Right lobe of liver (tissue), 6 donors: ENCODE measurements around the gene CX3CL1. TPM values are rescaled to one million over a fixed set of nuclear protein-coding genes. Genes with fewer than 3 reads are reported as not detected.

Experiments
- ATAC-seq, 4 donors: fragments of 200-7000 bp; cut with Tn5 transposase; one replicate each; pipeline ENCODE4 v1.9.1; 2020; ENCODE audit warnings: mild to moderate bottlenecking in 4 of 4, moderate library complexity in 4 of 4
- DNase-seq, 3 donors: peaks; one replicate each; pipeline ENCODE4 v3.0.0-alpha.2; 2020
- H3K27ac ChIP-seq, 3 donors: fragments of 200-600 bp; one replicate each; pipeline ENCODE4 v1.8.0; 2022
- H3K27me3 ChIP-seq, 2 donors: fragments of 200-600 bp; one replicate each; pipeline ENCODE4 v1.8.0; 2022
- H3K36me3 ChIP-seq, 4 donors: fragments of 200-600 bp; sonication (generic) in 1 of 4; one replicate each; pipeline versions ENCODE4 v1.5.1 to v1.8.0; 2017 to 2022; ENCODE audit warnings: control low read depth in 1 of 4
- H3K4me1 ChIP-seq, 4 donors: fragments of 200-600 bp; sonication (generic) in 1 of 4; one replicate each; pipeline versions ENCODE4 v1.5.1 to v1.8.0; 2017 to 2022; ENCODE audit warnings: control low read depth in 1 of 4
- H3K4me3 ChIP-seq, 3 donors: fragments of 200-600 bp; one replicate each; pipeline ENCODE4 v1.8.0; 2022
- H3K9me3 ChIP-seq, 4 donors: fragments of 200-600 bp; sonication (generic) in 1 of 4; one replicate each; pipeline versions ENCODE4 v1.5.1 to v1.8.0; 2017 to 2022; ENCODE audit warnings: control low read depth in 1 of 4
- CTCF ChIP-seq, 4 donors: fragments of 200-600 bp in 3 of 4; fragments of 450-650 bp in 1 of 4; IDR thresholded peaks; one replicate each; pipeline versions ENCODE4 v1.5.1 to v1.8.0; 2016 to 2022; ENCODE audit warnings: antibody characterized with exemption in 4 of 4, mild to moderate bottlenecking in 2 of 4
- POLR2A ChIP-seq: fragments of 450-650 bp; IDR thresholded peaks from one replicate; pipeline ENCODE4 v1.6.1; 2017; ENCODE audit warnings: antibody characterized with exemption, mild to moderate bottlenecking
- WGBS: methylation state at CpG from one replicate; pipeline ENCODE4 v1.1.6; 2018; ENCODE audit warnings: low coverage, low lambda C conversion rate; ENCODE audit not compliant: insufficient coverage; ENCODE audit errors: missing lambda C conversion rate; 5-methylcytosine and 5-hydroxymethylcytosine counted together
- intact Hi-C, 2 donors: fragments of 100-400 bp; cut with DNase I; formaldehyde crosslinking; loops; one replicate each; pipeline versions ENCODE4 v1.11.2 to v1.14.1; 2022
- total RNA-seq, 6 experiments: library from RNA; depleted of rRNA in 2 of 6; stranded (reverse); fragments of >200 nt in 2 of 6; fragmentation: NEBNext Ultra II Directional in 3 of 6; extraction: Animal tissue kit (Norgen Biotek cat#: 25700) in 3 of 6; gene quantifications; one replicate each; pipeline versions ENCODE4 v1.1.0 to v1.2.4, GENCODE V29; 2016 to 2023
- donor health status: DM: no; HTN: yes; CAD: no.
- donor health status: DM: no; HTN: no; CAD: no.
- donor health status: DM: no; HTN: no; CAD: no.
- donor health status: DM: no; HTN: yes; CAD: no.
- donor health status: DM: no; HTN: yes; CAD: no.

CX3CL1 gene
- total RNA-seq, 6 experiments from 2014 or later = 3.3 to 20.5 (median 9.8) TPM

GRCh38 chr16:57388359-57389086 lies 16.2 kb downstream of the CX3CL1 start:
- intact Hi-C loops = no loop called here
- Histone ChIP-seq H3K27ac (no peak overlapping the region), H3K9me3 (no peaks in the 10 kb centered on the region), H3K27me3 (no peaks in the 10 kb centered on the region), H3K36me3 (no peaks in the 10 kb centered on the region), H3K4me3 (no peak overlapping the region), H3K4me1 (no peaks in the 10 kb centered on the region)
- no peak for TF ChIP-seq POLR2A
- no peak for TF ChIP-seq CTCF (IDR thresholded peaks at IDR 0.05)
- DNase-seq = no peak
- no peak for ATAC-seq
- 71% methylated on average over 6 of the region's 7 CpGs for WGBS

GRCh38 chr16:57389087-57389468 lies 16.8 kb downstream of the CX3CL1 start:
- TF ChIP-seq CTCF (IDR thresholded peaks at IDR 0.05) (no peak), POLR2A (no peak)
- intact Hi-C loops = no loop called here
- Histone ChIP-seq H3K27ac (no peak overlapping the region), H3K36me3 (no peaks in the 10 kb centered on the region), H3K4me3 (no peak overlapping the region), H3K4me1 (no peaks in the 10 kb centered on the region), H3K9me3 (no peaks in the 10 kb centered on the region), H3K27me3 (no peaks in the 10 kb centered on the region)
- WGBS = 87% methylated on average over 3 of the region's 3 CpGs
- DNase-seq = no peak
- no peak for ATAC-seq

GRCh38 chr16:57390636-57391295 lies 18.5 kb downstream of the CX3CL1 start:
- H3K4me3 ChIP-seq = no peak overlapping the region
- no peaks in the 10 kb centered on the region for H3K4me1 ChIP-seq
- intact Hi-C loops = no loop called here
- ATAC-seq (peak in 2 of 4 donors; percentile 27 to 28), DNase-seq (no peak)
- H3K36me3 ChIP-seq = no peaks in the 10 kb centered on the region
- H3K27me3 ChIP-seq = no peaks in the 10 kb centered on the region
- no peaks in the 10 kb centered on the region for H3K9me3 ChIP-seq
- TF ChIP-seq POLR2A = no peak
- TF ChIP-seq CTCF (IDR thresholded peaks at IDR 0.05) = no peak
- WGBS = 17% methylated on average over 1 of the region's 5 CpGs
- no peak overlapping the region for H3K27ac ChIP-seq

- intact Hi-C loops = no loop called here
- no CpG with 5 or more reads among the region's 4 CpGs for WGBS
- Histone ChIP-seq H3K4me3 (no peak overlapping the region), H3K36me3 (no peaks in the 10 kb centered on the region), H3K27ac (no peak overlapping the region), H3K4me1 (no peaks in the 10 kb centered on the region), H3K27me3 (no peaks in the 10 kb centered on the region), H3K9me3 (no peaks in the 10 kb centered on the region)
- TF ChIP-seq CTCF (IDR thresholded peaks at IDR 0.05) (no peak), POLR2A (no peak)
- DNase-seq (no peak), ATAC-seq (no peak)
Measured at GRCh38 chr16:57391300-57391699, 19.0 kb downstream of the CX3CL1 start.
